CD4-positive, alpha-beta memory T cell (primary cell): Measurements from ENCODE around the gene FAM241A. TPM values are rescaled to one million over a fixed set of nuclear protein-coding genes. Genes with fewer than 3 reads are reported as not detected.

Source experiments
- CTCF ChIA-PET: fragments of 350-600 bp; sonication (Branson Sonifier 250); formaldehyde crosslinking; loops from one replicate; lab custom pipeline; 2021; ENCODE audit warnings: inconsistent platforms; ENCODE audit not compliant: partially characterized antibody; lab: Charles Lee
- POLR2A ChIA-PET: fragments of 350-600 bp; sonication (Branson Sonifier 250); formaldehyde crosslinking; loops from one replicate; lab custom pipeline; 2021; ENCODE audit not compliant: partially characterized antibody; lab: Charles Lee
- DNase-seq, 5 donors: peaks; one replicate each; pipeline versions ENCODE4 v3.0.0 to v3.0.0-alpha.2; 2020 to 2022; ENCODE audit warnings: mixed read lengths in 1 of 5
- H3K27ac ChIP-seq: one replicate; pipeline ENCODE4 v1.7.0; 2013; ENCODE audit warnings: low read depth, low read length
- H3K27me3 ChIP-seq: 2 replicates; pipeline ENCODE4 v1.7.0; 2013; ENCODE audit warnings: mild to moderate bottlenecking, low read length, moderate library complexity; ENCODE audit not compliant: insufficient read depth
- H3K36me3 ChIP-seq: 2 replicates; pipeline ENCODE4 v1.7.0; 2013; ENCODE audit warnings: mild to moderate bottlenecking, low read length, moderate library complexity; ENCODE audit not compliant: insufficient read depth
- H3K4me1 ChIP-seq: 2 replicates; pipeline ENCODE4 v1.7.0; 2013; ENCODE audit warnings: mild to moderate bottlenecking, low read length, moderate library complexity; ENCODE audit not compliant: insufficient read depth
- H3K4me3 ChIP-seq, 2 donors: one replicate each; pipeline ENCODE4 v1.7.0; 2013; ENCODE audit warnings: low read length in 2 of 2, mild to moderate bottlenecking in 1 of 2
- H3K9me3 ChIP-seq, 2 donors: one replicate each; pipeline ENCODE4 v1.7.0; 2013; ENCODE audit warnings: low read length in 2 of 2, control low read depth in 1 of 2; ENCODE audit not compliant: control insufficient read depth in 1 of 2
- H3K27ac Mint-ChIP-seq, 7 donors: one replicate each; pipeline ENCODE4 v1.8.0; 2020 to 2021; ENCODE audit warnings: mixed read lengths in 7 of 7, mild to moderate bottlenecking in 6 of 7, inconsistent platforms in 3 of 7, moderate library complexity in 3 of 7
- H3K27me3 Mint-ChIP-seq, 2 donors: one replicate each; pipeline ENCODE4 v1.8.0; 2020 to 2021; ENCODE audit warnings: mixed read lengths in 2 of 2
- H3K36me3 Mint-ChIP-seq, 2 donors: one replicate each; pipeline ENCODE4 v1.8.0; 2020 to 2021; ENCODE audit warnings: mixed read lengths in 2 of 2, inconsistent platforms in 1 of 2, mild to moderate bottlenecking in 1 of 2
- H3K4me1 Mint-ChIP-seq, 4 donors: one replicate each; pipeline ENCODE4 v1.8.0; 2020 to 2021; ENCODE audit warnings: mixed read lengths in 4 of 4, mild to moderate bottlenecking in 1 of 4
- H3K4me3 Mint-ChIP-seq, 8 donors: one replicate each; pipeline ENCODE4 v1.8.0; 2020 to 2021; ENCODE audit warnings: mixed read lengths in 8 of 8, mild to moderate bottlenecking in 7 of 8, moderate library complexity in 6 of 8, inconsistent platforms in 3 of 8
- H3K9me3 Mint-ChIP-seq, 8 donors: one replicate each; pipeline ENCODE4 v1.8.0; 2020 to 2021; ENCODE audit warnings: mixed read lengths in 8 of 8, mild to moderate bottlenecking in 5 of 8, inconsistent platforms in 3 of 8, moderate library complexity in 1 of 8
- intact Hi-C: fragments of 100-400 bp; cut with micrococcal nuclease; formaldehyde crosslinking; loops from one replicate; pipeline ENCODE4 v1.15.1; 2023
- polyA plus RNA-seq, 2 donors: library from polyadenylated mRNA; unstranded; fragments of 300-500 nt; fragmentation: Illumina TruSeq; gene quantifications; one replicate each; pipeline ENCODE4 v1.2.3, GENCODE V29; 2021
- total RNA-seq, 2 experiments: library from RNA; stranded (reverse); gene quantifications; one replicate each; pipeline ENCODE4 v1.2.3, GENCODE V29; 2021

The FAM241A gene
- total and polyA plus RNA-seq, 4 experiments from 2014 or later: 2.7 to 4.7 (median 3.4) TPM

DNA sequence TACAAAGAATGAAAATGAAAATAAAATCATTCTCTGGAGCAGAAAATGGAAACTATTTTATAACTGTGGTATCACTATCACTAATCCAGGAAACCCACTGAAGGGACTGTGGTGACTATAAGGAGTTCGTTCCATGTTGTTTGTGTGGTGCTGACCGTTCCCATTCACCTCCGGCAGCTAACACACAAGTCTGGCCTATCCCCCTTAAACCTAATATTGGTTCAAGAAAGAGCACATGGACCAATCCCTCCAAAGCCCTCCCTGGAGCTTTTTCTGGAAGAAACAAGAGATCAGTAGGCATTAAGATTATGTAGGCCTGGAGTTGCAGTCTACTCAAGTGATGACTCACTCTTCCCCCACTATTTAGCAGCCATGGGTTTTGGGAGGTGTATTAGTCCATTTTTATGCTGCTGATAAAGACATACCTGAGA is 25.9 kb upstream of the FAM241A start:
- CTCF ChIA-PET: interaction anchor here (1.1 to 2.0 kb wide), 2 partner anchors 20 to 116 kb away, joined by 3 to 9 read pairs; no protein-coding TSS in a partner anchor
- no peak overlapping the region for H3K4me3 ChIP-seq
- Mint-ChIP-seq H3K36me3 (no peaks in the 10 kb centered on the region), H3K4me1 (peaks cover 6 to 10% (median 10%) of the 10 kb centered on the region in 4 donors), H3K4me3 (peak overlapping the region in 2 of 8 donors; percentile 40 to 55), H3K27ac (peak overlapping the region in 2 of 7 donors; percentile 32 to 55), H3K9me3 (peaks cover 0 to 6% (median under 1%) of the 10 kb centered on the region in 8 donors), H3K27me3 (peaks cover 0 to 2% of the 10 kb centered on the region in 2 donors)
- no peak overlapping the region for H3K27ac ChIP-seq
- no peaks in the 10 kb centered on the region for H3K27me3 ChIP-seq
- intact Hi-C loops: no loop called here
- DNase-seq: no peak
- H3K4me1 ChIP-seq: peaks cover 5% of the 10 kb centered on the region
- H3K36me3 ChIP-seq: no peaks in the 10 kb centered on the region
- no peaks in the 10 kb centered on the region for H3K9me3 ChIP-seq
- POLR2A ChIA-PET: no interaction called here

DNA sequence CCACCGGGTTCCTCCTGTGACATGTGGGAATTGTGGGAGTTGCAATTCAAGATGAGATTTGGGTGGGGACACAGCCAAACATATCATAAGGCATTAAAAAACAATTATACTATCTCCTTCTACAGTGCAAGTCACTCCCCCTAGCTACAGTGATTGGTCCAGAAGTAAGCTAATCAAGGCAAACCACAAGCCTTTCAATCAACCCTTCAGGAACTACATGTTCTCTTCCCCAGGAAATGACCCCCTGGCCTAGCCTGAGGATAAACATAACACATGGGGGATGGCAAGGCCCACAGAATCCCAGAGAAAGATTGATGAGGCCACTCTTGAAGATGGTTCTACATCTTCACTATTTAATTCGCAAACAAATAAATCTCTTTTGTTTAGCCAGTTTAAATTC is 25.2 kb upstream of the FAM241A start:
- H3K4me3 Mint-ChIP-seq: no peak overlapping the region
- Histone ChIP-seq H3K9me3 (no peaks in the 10 kb centered on the region), H3K4me1 (peaks cover 5% of the 10 kb centered on the region), H3K27ac (no peak overlapping the region), H3K36me3 (no peaks in the 10 kb centered on the region), H3K4me3 (no peak overlapping the region), H3K27me3 (no peaks in the 10 kb centered on the region)
- peaks cover 6 to 10% (median 10%) of the 10 kb centered on the region in 4 donors for H3K4me1 Mint-ChIP-seq
- DNase-seq: no peak
- peaks cover 0 to 2% of the 10 kb centered on the region in 2 donors for H3K27me3 Mint-ChIP-seq
- no peak overlapping the region for H3K27ac Mint-ChIP-seq
- ChIA-PET POLR2A (no interaction called here), CTCF (interaction anchor here (1.1 kb wide), 1 partner anchor 116 kb away, joined by 3 read pairs; no protein-coding TSS in a partner anchor)
- peaks cover 0 to 6% (median under 1%) of the 10 kb centered on the region in 8 donors for H3K9me3 Mint-ChIP-seq
- H3K36me3 Mint-ChIP-seq: no peaks in the 10 kb centered on the region
- intact Hi-C loops: no loop called here

DNA sequence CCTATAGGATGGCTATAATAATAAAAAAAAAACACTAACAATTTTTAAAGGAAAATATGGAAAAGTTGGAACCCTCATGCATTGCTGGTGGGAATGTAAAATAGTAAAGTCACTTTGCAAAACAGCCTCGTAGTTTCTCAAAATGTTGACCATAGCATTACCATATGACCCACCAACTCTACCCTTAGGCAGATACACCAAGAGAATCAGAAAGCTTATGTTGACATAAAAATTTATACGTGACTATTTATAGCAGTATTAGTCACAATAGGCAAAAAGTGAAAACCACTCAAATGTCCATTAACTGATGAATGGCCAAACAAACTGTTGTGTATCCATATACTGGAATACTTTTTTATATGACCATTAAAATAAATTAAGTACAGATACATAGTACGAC is 19.8 kb upstream of the FAM241A start:
- Histone ChIP-seq H3K36me3 (no peaks in the 10 kb centered on the region), H3K9me3 (no peaks in the 10 kb centered on the region), H3K4me1 (no peaks in the 10 kb centered on the region), H3K4me3 (no peak overlapping the region), H3K27me3 (no peaks in the 10 kb centered on the region), H3K27ac (no peak overlapping the region)
- H3K36me3 Mint-ChIP-seq: no peaks in the 10 kb centered on the region
- H3K9me3 Mint-ChIP-seq: peaks cover 0 to 5% (median 0%) of the 10 kb centered on the region in 8 donors
- CTCF ChIA-PET: no interaction called here
- intact Hi-C loops: no loop called here
- no peak for DNase-seq
- peaks cover 4 to 6% of the 10 kb centered on the region in 2 donors for H3K27me3 Mint-ChIP-seq
- H3K27ac Mint-ChIP-seq: no peak overlapping the region
- no peak overlapping the region for H3K4me3 Mint-ChIP-seq
- peaks cover 0 to 1% (median 0%) of the 10 kb centered on the region in 4 donors for H3K4me1 Mint-ChIP-seq
- POLR2A ChIA-PET: no interaction called here

DNA sequence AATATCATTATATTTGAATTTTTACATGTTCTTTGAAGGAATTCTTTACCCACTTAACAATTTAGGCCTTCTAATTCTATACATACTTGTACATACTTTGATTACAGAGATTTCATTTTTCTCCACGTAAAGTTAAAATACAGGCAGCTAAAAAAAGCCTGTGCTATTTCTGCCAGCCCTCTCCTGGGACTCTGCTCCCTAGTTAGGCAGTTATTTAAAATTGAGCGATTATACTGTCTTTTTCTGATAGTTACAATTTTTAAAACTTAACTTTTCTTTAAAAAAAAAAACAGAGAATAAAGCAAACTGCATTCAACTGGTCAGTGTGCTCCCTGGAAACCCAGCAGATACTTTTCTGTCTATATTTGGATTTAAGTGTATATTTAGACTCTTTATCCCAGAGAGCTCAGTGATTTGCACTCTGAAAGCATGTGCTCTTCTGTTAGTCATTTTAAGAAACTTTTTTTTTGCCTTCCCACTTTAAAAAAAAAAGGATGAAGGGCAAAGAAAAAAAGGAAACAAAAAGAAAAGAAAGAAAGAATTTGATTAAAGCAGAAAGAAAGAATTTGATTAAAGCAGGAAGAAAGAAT is 18.1 kb upstream of the FAM241A start:
- no peaks in the 10 kb centered on the region for H3K36me3 Mint-ChIP-seq
- no peak overlapping the region for H3K4me3 Mint-ChIP-seq
- Histone ChIP-seq H3K9me3 (no peaks in the 10 kb centered on the region), H3K27me3 (no peaks in the 10 kb centered on the region), H3K36me3 (no peaks in the 10 kb centered on the region), H3K4me1 (no peaks in the 10 kb centered on the region), H3K4me3 (no peak overlapping the region), H3K27ac (no peak overlapping the region)
- intact Hi-C loops: no loop called here
- CTCF ChIA-PET: no interaction called here
- H3K9me3 Mint-ChIP-seq: no peaks in the 10 kb centered on the region
- POLR2A ChIA-PET: no interaction called here
- no peak overlapping the region for H3K27ac Mint-ChIP-seq
- H3K27me3 Mint-ChIP-seq: peaks cover 4 to 6% of the 10 kb centered on the region in 2 donors
- H3K4me1 Mint-ChIP-seq: no peaks in the 10 kb centered on the region
- DNase-seq: no peak

DNA sequence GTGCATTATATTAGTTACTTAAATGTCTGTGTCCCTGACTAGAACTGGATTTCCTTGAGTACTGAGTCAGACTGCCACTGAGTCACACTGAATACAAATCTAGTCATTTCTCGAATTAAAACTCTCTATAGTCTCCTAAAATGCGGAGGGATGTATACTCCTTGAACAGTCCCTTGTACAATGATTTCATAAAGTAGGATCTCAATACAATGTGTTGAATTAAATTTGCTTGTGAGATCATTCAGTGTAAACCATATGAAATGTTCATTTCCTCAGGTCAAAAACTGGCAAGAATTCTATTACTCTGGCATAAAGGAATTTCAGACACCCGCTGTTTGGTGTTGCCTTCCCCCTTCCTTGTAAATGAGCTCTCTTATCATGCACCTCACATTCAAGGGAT is 17.5 kb upstream of the FAM241A start:
- Histone ChIP-seq H3K36me3 (no peaks in the 10 kb centered on the region), H3K27me3 (no peaks in the 10 kb centered on the region), H3K9me3 (no peaks in the 10 kb centered on the region), H3K4me1 (no peaks in the 10 kb centered on the region), H3K4me3 (no peak overlapping the region), H3K27ac (no peak overlapping the region)
- Mint-ChIP-seq H3K4me3 (no peak overlapping the region), H3K9me3 (no peaks in the 10 kb centered on the region), H3K27me3 (peaks cover 4 to 6% of the 10 kb centered on the region in 2 donors), H3K4me1 (no peaks in the 10 kb centered on the region), H3K36me3 (no peaks in the 10 kb centered on the region), H3K27ac (no peak overlapping the region)
- ChIA-PET POLR2A (no interaction called here), CTCF (no interaction called here)
- DNase-seq: no peak
- intact Hi-C loops: no loop called here

DNA sequence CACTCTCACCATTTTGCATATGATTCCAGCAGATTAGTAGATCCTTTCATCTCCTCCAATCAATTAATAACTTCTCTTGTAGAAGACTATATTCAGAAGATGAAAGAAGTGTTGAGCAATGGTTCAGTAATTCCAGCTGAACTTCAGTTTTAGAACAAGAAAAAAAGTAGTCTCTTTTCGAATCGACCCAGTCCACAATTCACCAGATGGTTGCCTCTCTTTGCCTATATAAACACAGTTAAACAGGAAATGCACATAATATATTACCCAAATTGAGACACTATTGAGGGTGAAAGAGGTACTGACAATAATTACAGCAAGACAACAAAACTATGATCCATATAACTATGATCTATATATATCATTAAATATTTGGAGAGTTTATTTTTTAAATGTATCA is 16.8 kb upstream of the FAM241A start:
- no peak overlapping the region for H3K4me3 Mint-ChIP-seq
- H3K9me3 ChIP-seq: no peaks in the 10 kb centered on the region
- no peak overlapping the region for H3K4me3 ChIP-seq
- intact Hi-C loops: no loop called here
- ChIA-PET CTCF (no interaction called here), POLR2A (no interaction called here)
- H3K27me3 Mint-ChIP-seq: peaks cover 4 to 6% of the 10 kb centered on the region in 2 donors
- H3K27me3 ChIP-seq: no peaks in the 10 kb centered on the region
- no peak for DNase-seq
- no peaks in the 10 kb centered on the region for H3K4me1 Mint-ChIP-seq
- H3K27ac Mint-ChIP-seq: no peak overlapping the region
- H3K4me1 ChIP-seq: no peaks in the 10 kb centered on the region
- H3K9me3 Mint-ChIP-seq: no peaks in the 10 kb centered on the region
- no peaks in the 10 kb centered on the region for H3K36me3 Mint-ChIP-seq
- H3K36me3 ChIP-seq: no peaks in the 10 kb centered on the region
- no peak overlapping the region for H3K27ac ChIP-seq

DNA sequence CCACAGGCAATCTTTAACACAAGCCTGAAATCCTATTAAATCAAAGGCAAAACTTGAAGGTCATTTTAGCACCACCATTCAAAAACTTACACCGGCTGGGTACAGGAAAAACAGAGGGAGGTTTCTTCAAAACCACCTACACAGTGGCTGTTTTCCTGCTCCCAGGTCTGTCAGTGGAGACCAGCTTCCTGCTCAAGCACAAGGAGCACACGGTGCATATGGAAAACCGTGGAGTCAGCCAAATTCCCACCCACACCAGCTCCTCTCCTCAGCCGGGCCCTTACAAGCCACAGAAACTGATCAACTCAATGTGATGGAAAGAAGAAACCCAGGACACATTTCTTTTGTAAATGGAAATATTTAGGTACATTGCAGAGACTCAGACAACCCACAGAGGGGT is 14.3 kb upstream of the FAM241A start:
- no peak overlapping the region for H3K27ac ChIP-seq
- H3K27me3 ChIP-seq: no peaks in the 10 kb centered on the region
- H3K36me3 Mint-ChIP-seq: no peaks in the 10 kb centered on the region
- H3K4me3 Mint-ChIP-seq: no peak overlapping the region
- H3K4me3 ChIP-seq: no peak overlapping the region
- DNase-seq: no peak
- H3K27me3 Mint-ChIP-seq: peaks cover 2 to 6% of the 10 kb centered on the region in 2 donors
- H3K9me3 ChIP-seq: no peaks in the 10 kb centered on the region
- no peaks in the 10 kb centered on the region for H3K4me1 Mint-ChIP-seq
- CTCF ChIA-PET: interaction anchor here (0.8 kb wide), 1 partner anchor 30 kb away, joined by 3 read pairs; no protein-coding TSS in a partner anchor
- POLR2A ChIA-PET: no interaction called here
- no peaks in the 10 kb centered on the region for H3K4me1 ChIP-seq
- H3K36me3 ChIP-seq: no peaks in the 10 kb centered on the region
- H3K9me3 Mint-ChIP-seq: no peaks in the 10 kb centered on the region
- intact Hi-C loops: no loop called here
- no peak overlapping the region for H3K27ac Mint-ChIP-seq
